Immature natural killer cell (primary cell): ENCODE measurements around the gene ACOX2. TPM values are rescaled to one million over a fixed set of nuclear protein-coding genes. Genes with fewer than 3 reads are reported as not detected.

ENCODE experiments used
- DNase-seq, 3 donors: peaks; one replicate each; pipeline ENCODE4 v3.0.0; 2022; ENCODE audit warnings: mixed read lengths in 1 of 3
- H3K27ac Mint-ChIP-seq, 6 donors: one replicate each; pipeline ENCODE4 v1.8.0; 2020; ENCODE audit warnings: mixed read lengths in 6 of 6, mild to moderate bottlenecking in 5 of 6, inconsistent platforms in 4 of 6, moderate library complexity in 3 of 6
- H3K27me3 Mint-ChIP-seq, 3 donors: one replicate each; pipeline ENCODE4 v1.8.0; 2020 to 2021; ENCODE audit warnings: low read depth in 3 of 3, mild to moderate bottlenecking in 3 of 3, mixed read lengths in 3 of 3, moderate library complexity in 3 of 3, inconsistent platforms in 1 of 3
- H3K36me3 Mint-ChIP-seq, 3 donors: one replicate each; pipeline ENCODE4 v1.8.0; 2020; ENCODE audit warnings: mixed read lengths in 3 of 3, inconsistent platforms in 2 of 3, mild to moderate bottlenecking in 2 of 3
- H3K4me1 Mint-ChIP-seq, 2 donors: one replicate each; pipeline ENCODE4 v1.8.0; 2020; ENCODE audit warnings: inconsistent platforms in 2 of 2, mild to moderate bottlenecking in 2 of 2, mixed read lengths in 2 of 2, moderate library complexity in 1 of 2
- H3K4me3 Mint-ChIP-seq, 5 donors: one replicate each; pipeline ENCODE4 v1.8.0; 2020; ENCODE audit warnings: mild to moderate bottlenecking in 5 of 5, mixed read lengths in 5 of 5, inconsistent platforms in 3 of 5, moderate library complexity in 3 of 5
- H3K9me3 Mint-ChIP-seq, 6 donors: one replicate each; pipeline ENCODE4 v1.8.0; 2020; ENCODE audit warnings: mild to moderate bottlenecking in 6 of 6, mixed read lengths in 6 of 6, inconsistent platforms in 4 of 6, moderate library complexity in 3 of 6
- polyA plus RNA-seq, 3 donors: library from polyadenylated mRNA; unstranded; fragments of 300-500 nt; fragmentation: Illumina TruSeq; gene quantifications; one replicate each; pipeline ENCODE4 v1.2.3, GENCODE V29; 2021

ACOX2 gene
- polyA plus RNA-seq: not detected

GRCh38 chr3:58536501-58537411, at the start of gene ACOX2:
Gene ACOX2, minus strand, starts transcription at chr3:58537190. Its CDS starts 2,084 bp downstream, at chr3:58535106.
- no peak for DNase-seq
- Mint-ChIP-seq H3K4me3 (no peak within 1 kb of the TSS), H3K4me1 (peaks cover 5 to 9% of the 10 kb centered on the region in 2 donors), H3K9me3 (no peaks in the 10 kb centered on the region), H3K27ac (no peak within 1 kb of the TSS), H3K36me3 (no peaks in the 10 kb centered on the region), H3K27me3 (peaks cover 0 to 6% (median 2%) of the 10 kb centered on the region in 3 donors)

- Mint-ChIP-seq H3K4me1 (peaks cover 15 to 24% of the 10 kb centered on the region in 2 donors), H3K4me3 (peak overlapping the region; percentile 86 to 95 (median 90)), H3K9me3 (peaks cover 0 to 9% (median 1%) of the 10 kb centered on the region in 6 donors), H3K27me3 (peaks cover 8 to 37% (median 19%) of the 10 kb centered on the region in 3 donors), H3K36me3 (peaks cover 0 to 7% (median 4%) of the 10 kb centered on the region in 3 donors), H3K27ac (peak overlapping the region in 1 of 6 donors; percentile 39)
- DNase-seq: no peak
These were observed 49.0 kb upstream of the ACOX2 start for GRCh38 chr3:58585994-58586393.

- peak in 2 of 3 donors; percentile 15 to 24 for DNase-seq
- peak overlapping the region in 2 of 6 donors; percentile 32 to 67 for H3K27ac Mint-ChIP-seq
- peak overlapping the region; percentile 86 to 95 (median 90) for H3K4me3 Mint-ChIP-seq
- peaks cover 8 to 37% (median 18%) of the 10 kb centered on the region in 3 donors for H3K27me3 Mint-ChIP-seq
- H3K9me3 Mint-ChIP-seq: peaks cover 0 to 9% (median 1%) of the 10 kb centered on the region in 6 donors
- H3K36me3 Mint-ChIP-seq: peaks cover 0 to 7% (median 4%) of the 10 kb centered on the region in 3 donors
- peaks cover 15 to 24% of the 10 kb centered on the region in 2 donors for H3K4me1 Mint-ChIP-seq
These were observed 48.2 kb upstream of the ACOX2 start for GRCh38 chr3:58585005-58585786.

DNA sequence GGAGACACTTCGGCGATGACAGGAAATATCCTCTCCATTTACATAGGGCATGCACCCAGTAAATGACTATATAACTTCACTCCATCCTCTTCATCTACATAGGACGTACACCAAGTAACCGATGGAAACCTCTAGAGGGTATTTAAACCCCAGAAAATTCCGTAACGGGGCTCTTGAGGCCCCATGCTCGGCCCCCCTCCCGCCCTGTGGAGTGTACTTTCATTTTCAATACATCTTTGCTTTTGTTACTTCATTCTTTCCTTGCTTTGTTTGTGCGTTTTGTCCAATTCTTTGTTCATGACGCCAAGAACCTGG, 47.7 kb upstream of the ACOX2 start:
- Mint-ChIP-seq H3K36me3 (peaks cover 0 to 7% (median 4%) of the 10 kb centered on the region in 3 donors), H3K9me3 (peaks cover 0 to 9% (median 1%) of the 10 kb centered on the region in 6 donors), H3K4me1 (peaks cover 15 to 24% of the 10 kb centered on the region in 2 donors), H3K27me3 (peaks cover 7 to 33% (median 17%) of the 10 kb centered on the region in 3 donors), H3K4me3 (peak overlapping the region; percentile 86 to 95 (median 90)), H3K27ac (peak overlapping the region in 1 of 6 donors; percentile 67)
- no peak for DNase-seq

DNA sequence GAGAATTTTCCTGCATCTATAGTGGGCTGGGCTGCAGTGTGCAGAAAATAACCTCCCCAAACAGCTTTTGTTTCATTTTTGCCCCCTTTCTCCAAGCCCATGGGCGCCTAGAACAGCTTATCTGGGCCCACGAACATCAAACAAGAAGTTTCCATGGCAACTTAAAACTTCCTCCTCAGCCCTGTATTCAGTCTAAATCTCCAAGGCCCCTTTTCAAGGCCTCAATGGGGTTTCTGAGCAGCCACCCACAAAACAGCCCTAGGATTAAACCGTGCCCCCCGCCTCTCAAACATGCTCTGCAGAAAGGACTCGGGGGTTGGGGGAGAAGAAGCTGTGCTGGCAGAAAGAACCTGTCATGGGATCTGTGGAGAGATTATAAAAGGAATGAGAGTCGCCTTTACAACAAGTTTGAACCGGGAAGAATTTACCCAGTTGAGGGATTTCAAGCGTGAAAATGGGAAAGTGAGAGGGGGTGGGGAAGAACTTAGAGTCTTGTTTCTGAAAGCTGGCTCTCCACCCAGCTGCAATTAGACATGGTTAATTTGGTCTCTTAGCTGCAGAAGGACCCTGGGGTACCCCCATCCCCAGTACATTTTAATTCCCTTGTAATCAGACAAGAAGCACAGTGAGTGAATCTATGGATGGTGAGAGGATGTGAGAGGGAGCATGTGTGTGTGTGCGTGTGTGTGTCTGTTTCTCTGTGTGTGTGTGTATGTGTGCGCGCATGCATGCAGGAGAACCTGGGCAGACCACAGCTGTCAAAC, 44.5 kb upstream of the ACOX2 start:
- Mint-ChIP-seq H3K27me3 (peaks cover 9 to 16% (median 12%) of the 10 kb centered on the region in 3 donors), H3K9me3 (peaks cover 0 to 6% (median 1%) of the 10 kb centered on the region in 6 donors), H3K4me3 (no peak overlapping the region), H3K27ac (no peak overlapping the region), H3K4me1 (peaks cover 15 to 24% of the 10 kb centered on the region in 2 donors), H3K36me3 (peaks cover 0 to 6% (median 4%) of the 10 kb centered on the region in 3 donors)
- DNase-seq: no peak

DNA sequence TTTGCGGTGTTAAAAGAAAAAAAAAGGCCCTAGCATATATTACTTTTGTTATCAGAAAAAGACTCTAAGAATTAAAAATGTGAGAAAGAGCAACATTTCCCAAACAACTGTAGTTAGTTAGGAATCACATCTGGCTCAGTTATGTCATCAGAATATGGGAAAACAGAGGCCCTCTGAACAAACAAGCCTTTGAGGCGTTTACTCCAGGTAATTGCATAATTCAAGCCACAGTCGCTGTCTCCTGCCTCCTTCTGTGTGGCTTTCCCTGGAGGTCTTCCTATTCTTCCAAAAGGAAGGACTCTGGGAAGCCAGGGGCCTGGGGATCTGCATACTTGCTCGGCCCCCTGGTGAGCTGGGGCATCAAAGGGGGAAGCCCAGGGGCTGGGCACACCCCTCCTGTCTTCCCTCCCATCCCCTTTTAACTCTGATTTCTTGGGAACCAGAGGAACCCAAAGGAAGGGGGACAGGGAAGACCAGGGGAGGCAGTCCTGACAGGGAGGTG, 43.9 kb upstream of the ACOX2 start:
- no peak for DNase-seq
- no peak overlapping the region for H3K27ac Mint-ChIP-seq
- H3K4me1 Mint-ChIP-seq: peaks cover 10 to 17% of the 10 kb centered on the region in 2 donors
- peaks cover 0 to 3% (median under 1%) of the 10 kb centered on the region in 6 donors for H3K9me3 Mint-ChIP-seq
- H3K4me3 Mint-ChIP-seq: no peak overlapping the region
- H3K36me3 Mint-ChIP-seq: no peaks in the 10 kb centered on the region
- peaks cover 5 to 11% (median 6%) of the 10 kb centered on the region in 3 donors for H3K27me3 Mint-ChIP-seq

DNA sequence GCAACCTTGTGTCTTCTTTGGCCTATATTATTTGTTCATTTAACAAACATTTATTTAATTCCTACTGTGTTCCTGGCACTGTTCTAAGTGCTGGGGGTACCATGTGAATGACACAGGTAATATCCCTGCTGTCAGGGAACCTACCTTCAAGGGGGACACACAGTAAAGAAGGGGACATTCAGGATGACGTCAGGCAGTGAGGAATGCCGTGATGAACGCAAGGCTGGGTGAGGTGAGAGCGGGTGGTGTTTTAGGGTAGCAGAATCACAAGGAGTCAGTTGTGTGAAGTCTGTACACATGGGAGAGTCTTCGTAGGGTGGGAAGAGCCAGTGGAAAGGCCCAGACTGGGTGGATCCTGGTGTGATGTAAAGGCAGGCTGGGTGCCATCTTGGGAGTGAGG, 41.9 kb upstream of the ACOX2 start:
- Mint-ChIP-seq H3K27ac (no peak overlapping the region), H3K4me1 (no peaks in the 10 kb centered on the region), H3K4me3 (no peak overlapping the region), H3K36me3 (no peaks in the 10 kb centered on the region), H3K27me3 (peaks cover 0 to 3% (median 3%) of the 10 kb centered on the region in 3 donors), H3K9me3 (no peaks in the 10 kb centered on the region)
- no peak for DNase-seq

- DNase-seq: no peak
- Mint-ChIP-seq H3K4me1 (no peaks in the 10 kb centered on the region), H3K36me3 (no peaks in the 10 kb centered on the region), H3K27me3 (peaks cover 0 to 3% (median 2%) of the 10 kb centered on the region in 3 donors), H3K4me3 (no peak within 1 kb of the TSS), H3K9me3 (no peaks in the 10 kb centered on the region), H3K27ac (no peak within 1 kb of the TSS)
These were observed 40.4 kb upstream of the ACOX2 start, which contains the start of gene FAM107A for GRCh38 chr3:58577269-58577821. Gene FAM107A, minus strand, starts transcription at chr3:58577391. Its CDS starts 7,531 bp downstream, at chr3:58569860.

- no peaks in the 10 kb centered on the region for H3K4me1 Mint-ChIP-seq
- no peaks in the 10 kb centered on the region for H3K36me3 Mint-ChIP-seq
- no peak for DNase-seq
- no peaks in the 10 kb centered on the region for H3K9me3 Mint-ChIP-seq
- no peak overlapping the region for H3K27ac Mint-ChIP-seq
- no peak overlapping the region for H3K4me3 Mint-ChIP-seq
- H3K27me3 Mint-ChIP-seq: peaks cover 0 to 6% (median 3%) of the 10 kb centered on the region in 3 donors
These were observed 39.7 kb upstream of the ACOX2 start for GRCh38 chr3:58576716-58577115.

- H3K36me3 Mint-ChIP-seq: no peaks in the 10 kb centered on the region
- no peaks in the 10 kb centered on the region for H3K9me3 Mint-ChIP-seq
- peaks cover 0 to 6% (median 3%) of the 10 kb centered on the region in 3 donors for H3K27me3 Mint-ChIP-seq
- H3K4me3 Mint-ChIP-seq: no peak overlapping the region
- H3K27ac Mint-ChIP-seq: no peak overlapping the region
- DNase-seq: no peak
- H3K4me1 Mint-ChIP-seq: no peaks in the 10 kb centered on the region
These were observed 39.1 kb upstream of the ACOX2 start for GRCh38 chr3:58575971-58576652.

- no peak for DNase-seq
- Mint-ChIP-seq H3K4me1 (no peaks in the 10 kb centered on the region), H3K27me3 (peaks cover 0 to 6% (median 2%) of the 10 kb centered on the region in 3 donors), H3K4me3 (no peak overlapping the region), H3K9me3 (no peaks in the 10 kb centered on the region), H3K27ac (no peak overlapping the region), H3K36me3 (no peaks in the 10 kb centered on the region)
These were observed 37.7 kb upstream of the ACOX2 start for GRCh38 chr3:58574682-58575081.

DNA sequence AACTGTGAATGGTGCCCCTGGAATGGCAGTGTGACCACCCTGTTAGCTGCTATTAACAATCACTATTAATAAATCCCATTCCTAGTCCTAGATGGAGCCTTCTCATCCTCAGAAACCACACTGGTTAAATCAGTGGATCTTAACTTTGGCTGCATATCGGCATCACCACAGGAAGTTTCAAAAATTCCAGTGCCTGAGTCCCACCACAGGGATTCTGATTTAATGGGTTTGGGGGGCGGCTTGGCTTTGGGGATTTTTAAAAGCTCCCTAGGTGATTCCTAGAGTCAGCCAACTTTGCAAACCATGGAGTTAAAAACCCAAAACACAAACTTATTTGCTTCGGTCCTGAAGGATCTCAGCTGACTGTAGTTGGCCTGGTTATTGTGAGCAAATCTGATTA, 37.1 kb upstream of the ACOX2 start:
- Mint-ChIP-seq H3K4me3 (no peak overlapping the region), H3K4me1 (peaks cover 0 to under 1% of the 10 kb centered on the region in 2 donors), H3K36me3 (no peaks in the 10 kb centered on the region), H3K27me3 (peaks cover 0 to 6% (median 2%) of the 10 kb centered on the region in 3 donors), H3K27ac (no peak overlapping the region), H3K9me3 (no peaks in the 10 kb centered on the region)
- no peak for DNase-seq
